Measurements from ENCODE around the gene ARL5B.

- TF ChIP-seq POLR2A (IDR thresholded peaks at IDR 0.05), result peak; percentile 35 to 38
- peak in 1 of 6 experiments; percentile 19 for TF ChIP-seq CTCF (IDR thresholded peaks at IDR 0.05)
Measured at GRCh38 chr10:18627452-18628018, 31.7 kb upstream of the ARL5B start.

Measured in Peyer's patch (tissue), 4 donors.